Stomach (tissue), 9 donors: ENCODE measurements around the gene TOGARAM1. TPM values are rescaled to one million over a fixed set of nuclear protein-coding genes. Genes with fewer than 3 reads are reported as not detected.

Experiments
- DNase-seq, 2 donors: peaks; one replicate each; pipeline versions ENCODE4 v3.0.0 to v3.0.0-alpha.2; 2013 to 2019
- H3K27ac ChIP-seq, 5 donors: fragments of 200-600 bp in 4 of 5; sonication (generic) in 4 of 5; one replicate each; pipeline ENCODE4 v1.5.1; 2013 to 2019; ENCODE audit warnings: mild to moderate bottlenecking in 1 of 5, moderate library complexity in 1 of 5
- H3K27me3 ChIP-seq, 3 donors: fragments of 200-600 bp; sonication (generic); one replicate each; pipeline ENCODE4 v1.5.1; 2017 to 2019; ENCODE audit warnings: mixed run types in 1 of 3
- H3K36me3 ChIP-seq, 4 donors: fragments of 200-600 bp; sonication (generic); 1 replicate in 3 of 4; 2 replicates in 1 of 4; pipeline ENCODE4 v1.5.1; 2016 to 2019
- H3K4me1 ChIP-seq, 4 donors: fragments of 200-600 bp; sonication (generic); one replicate each; pipeline ENCODE4 v1.5.1; 2016 to 2019
- H3K4me3 ChIP-seq, 4 donors: fragments of 200-600 bp; sonication (generic) in 3 of 4; one replicate each; pipeline ENCODE4 v1.5.1; 2016 to 2019; ENCODE audit warnings: mild to moderate bottlenecking in 1 of 4
- H3K9me3 ChIP-seq, 4 donors: fragments of 200-600 bp; sonication (generic); one replicate each; pipeline ENCODE4 v1.5.1; 2016 to 2019
- CTCF ChIP-seq, 7 experiments: fragments of 450-650 bp in 4 of 7; fragments of 200-600 bp in 3 of 7; sonication (generic) in 3 of 7; IDR thresholded peaks; one replicate each; pipeline ENCODE4 v1.5.1; 2016 to 2019; ENCODE audit warnings: antibody characterized with exemption in 7 of 7, control low read depth in 2 of 7, mild to moderate bottlenecking in 1 of 7
- EP300 ChIP-seq: sonication (generic); formaldehyde crosslinking; IDR thresholded peaks from one replicate; pipeline ENCODE4 v1.6.1; 2017; ENCODE audit warnings: antibody characterized with exemption
- POLR2A ChIP-seq, 4 donors: fragments of 450-650 bp; IDR thresholded peaks; one replicate each; pipeline ENCODE4 v1.6.1; 2016; ENCODE audit warnings: antibody characterized with exemption in 4 of 4, control low read depth in 2 of 4, mild to moderate bottlenecking in 1 of 4, moderate library complexity in 1 of 4
- POLR2AphosphoS5 ChIP-seq, 3 donors: sonication (generic); formaldehyde crosslinking; IDR thresholded peaks; one replicate each; pipeline ENCODE4 v1.6.1; 2016; ENCODE audit warnings: antibody characterized with exemption in 3 of 3
- WGBS, 5 donors: extraction: QIAGEN DNeasy Blood & Tissue Kit in 3 of 5; methylation state at CpG; one replicate each; pipeline versions ENCODE4 v1.1.5 to v1.1.7; 2013 to 2018; 5-methylcytosine and 5-hydroxymethylcytosine counted together
- intact Hi-C: fragments of 100-400 bp; cut with DNase I; formaldehyde crosslinking; loops from one replicate; pipeline ENCODE4 v1.15.1; 2023; ENCODE audit warnings: low total_unique reads
- polyA plus RNA-seq, 3 donors: library from polyadenylated mRNA; stranded (reverse); fragments of 200-250 nt; gene quantifications; one replicate each; pipeline ENCODE4 v1.2.3, GENCODE V29; 2013
- total RNA-seq, 5 donors: library from RNA; depleted of rRNA; stranded (reverse); fragments of >200 nt; gene quantifications; one replicate each; pipeline versions ENCODE4 v1.1.0 to v1.2.3, GENCODE V29; 2014 to 2016
- donor health status: healthy with polysubstance abuse.
- donor health status: Bipolar disorder and iron deficiency.
- donor health status: healthy.

TOGARAM1 gene
- total and polyA plus RNA-seq, 8 donors: 2.6 to 58.0 (median 8.3) TPM

- Histone ChIP-seq H3K4me3 (no peak overlapping the region), H3K9me3 (no peaks in the 10 kb centered on the region), H3K4me1 (peaks cover 0 to 16% (median 2%) of the 10 kb centered on the region in 4 donors), H3K36me3 (peaks cover 16 to 95% (median 95%) of the 10 kb centered on the region in 4 donors), H3K27me3 (no peaks in the 10 kb centered on the region), H3K27ac (no peak overlapping the region)
- no peak for DNase-seq
- intact Hi-C loops: no loop called here
- TF ChIP-seq CTCF (IDR thresholded peaks at IDR 0.05): no peak
- no peak for TF ChIP-seq POLR2A (IDR thresholded peaks at IDR 0.05)
- TF ChIP-seq POLR2AphosphoS5 (IDR thresholded peaks at IDR 0.05): no peak
- no peak for TF ChIP-seq EP300
Measured at GRCh38 chr14:45103806-45104205, 141.8 kb downstream of the TOGARAM1 start.

- WGBS, 5 donors: 41 to 100% (median 100%) methylated on average over 1 of the region's 1 CpG
- no peak for TF ChIP-seq POLR2A (IDR thresholded peaks at IDR 0.05)
- no peak for TF ChIP-seq POLR2AphosphoS5 (IDR thresholded peaks at IDR 0.05)
- no peak for TF ChIP-seq EP300
- no peak for TF ChIP-seq CTCF (IDR thresholded peaks at IDR 0.05)
- Histone ChIP-seq H3K27me3 (no peaks in the 10 kb centered on the region), H3K27ac (no peak overlapping the region), H3K9me3 (no peaks in the 10 kb centered on the region), H3K36me3 (peaks cover 20 to 95% (median 94%) of the 10 kb centered on the region in 4 donors), H3K4me3 (no peak overlapping the region), H3K4me1 (peaks cover 0 to 16% (median 2%) of the 10 kb centered on the region in 4 donors)
- intact Hi-C loops: no loop called here
- DNase-seq: no peak
Measured at GRCh38 chr14:45104561-45104960, 142.6 kb downstream of the TOGARAM1 start.

GRCh38 chr14:45112896-45113781 lies 151.1 kb downstream of the TOGARAM1 start:
- WGBS, 5 donors: 35 to 58% (median 50%) methylated on average over 6 of the region's 6 CpGs
- Histone ChIP-seq H3K27ac (no peak overlapping the region), H3K4me3 (no peak overlapping the region), H3K9me3 (no peaks in the 10 kb centered on the region), H3K36me3 (peaks cover 25 to 99% (median 94%) of the 10 kb centered on the region in 4 donors), H3K27me3 (no peaks in the 10 kb centered on the region), H3K4me1 (peaks cover 4 to 22% (median 13%) of the 10 kb centered on the region in 4 donors)
- TF ChIP-seq EP300 (no peak), CTCF (IDR thresholded peaks at IDR 0.05) (no peak), POLR2A (IDR thresholded peaks at IDR 0.05) (no peak), POLR2AphosphoS5 (IDR thresholded peaks at IDR 0.05) (no peak)
- intact Hi-C loops: no loop called here
- DNase-seq: peak in 1 of 2 donors; percentile 18

GRCh38 chr14:45114327-45114726 lies 152.3 kb downstream of the TOGARAM1 start:
- H3K9me3 ChIP-seq: no peaks in the 10 kb centered on the region
- H3K27ac ChIP-seq: no peak overlapping the region
- TF ChIP-seq CTCF (IDR thresholded peaks at IDR 0.05) (no peak), EP300 (no peak), POLR2A (IDR thresholded peaks at IDR 0.05) (no peak), POLR2AphosphoS5 (IDR thresholded peaks at IDR 0.05) (no peak)
- peaks cover 4 to 22% (median 13%) of the 10 kb centered on the region in 4 donors for H3K4me1 ChIP-seq
- no peak overlapping the region for H3K4me3 ChIP-seq
- intact Hi-C loops: no loop called here
- peaks cover 27 to 100% (median 94%) of the 10 kb centered on the region in 4 donors for H3K36me3 ChIP-seq
- WGBS, 5 donors: 49 to 66% (median 58%) methylated on average over 3 of the region's 3 CpGs
- no peak for DNase-seq
- H3K27me3 ChIP-seq: no peaks in the 10 kb centered on the region
